PC-9 (cell line): Measurements from ENCODE around the gene HOMER2.

Experiments
- CTCF ChIP-seq: fragments of 200-600 bp; sonication (generic); conservative IDR thresholded peaks from 2 replicates; pipeline ENCODE4 v1.6.1; 2017; ENCODE audit warnings: mixed run types, antibody characterized with exemption, mild to moderate bottlenecking, moderate library complexity
- EZH2 ChIP-seq: fragments of 200-600 bp; sonication (generic); IDR thresholded peaks from 2 replicates; pipeline ENCODE4 v1.8.0; 2017; ENCODE audit warnings: antibody characterized with exemption, low read depth

- TF ChIP-seq CTCF (no peak), EZH2 (no peak)
Observed at GRCh38 chr15:82852941-82853561, 99.5 kb downstream of the HOMER2 start.
